H7 (cell line): Measurements from ENCODE around the gene TPCN2. TPM values are rescaled to one million over a fixed set of nuclear protein-coding genes. Genes with fewer than 3 reads are reported as not detected.

Source experiments
- DNase-seq: peaks from one replicate; pipeline ENCODE4 v3.0.0; 2012
- H3K27me3 ChIP-seq: 2 replicates; pipeline ENCODE4 v1.6.0; 2011; ENCODE audit warnings: mild to moderate bottlenecking, low read length; ENCODE audit not compliant: control insufficient read depth, insufficient read depth
- H3K36me3 ChIP-seq: replicated peaks from 2 replicates; pipeline ENCODE4 v1.5.1; 2011; ENCODE audit warnings: low read length; ENCODE audit not compliant: control insufficient read depth, insufficient read depth
- H3K4me3 ChIP-seq: 2 replicates; pipeline ENCODE4 v1.5.1; 2011; ENCODE audit warnings: low read depth, mild to moderate bottlenecking, control low read depth, low read length, moderate library complexity; ENCODE audit not compliant: insufficient read depth
- total RNA-seq: library from RNA; depleted of rRNA; stranded (reverse); fragments of >200 nt; shearing (Covaris generic); gene quantifications from 2 replicates; pipeline ENCODE4 v1.2.3, GENCODE V29; 2014; rRNA removed

Gene TPCN2
- total RNA-seq, 1 experiment from 2014 or later = 13.2 TPM

DNA sequence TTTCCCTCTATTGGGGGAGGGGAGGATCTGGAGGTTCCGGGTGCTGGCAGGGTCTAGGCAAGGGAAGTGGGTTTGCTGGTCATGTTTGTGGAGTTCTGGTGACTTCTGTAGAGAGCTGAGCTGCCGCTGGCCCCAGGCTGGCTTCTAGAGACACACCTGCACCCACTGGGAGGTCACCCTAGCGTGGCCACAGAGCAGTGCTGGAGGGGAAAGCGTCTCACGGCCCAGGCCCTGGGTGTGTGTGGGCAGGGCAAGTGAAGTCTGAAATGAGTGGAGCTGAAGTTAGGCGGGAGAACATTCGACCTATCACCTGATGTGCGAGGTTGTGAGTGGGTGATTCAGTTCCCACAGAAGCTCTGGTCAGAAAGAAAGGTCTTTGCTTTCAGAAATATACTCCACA is 134.9 kb downstream of the TPCN2 start:
- Histone ChIP-seq H3K36me3 (no peaks in the 10 kb centered on the region), H3K4me3 (no peak overlapping the region), H3K27me3 (no peaks in the 10 kb centered on the region)
- no peak for DNase-seq

Other genes starting within 250 kb of the TPCN2 start
- gene CPT1A, start 207.0 kb upstream of the TPCN2 start, total RNA-seq = 50.0 and 59.0 TPM in 2 replicates
- 70.0 and 108 TPM in 2 replicates for gene MRPL21, start 145.1 kb upstream of the TPCN2 start, total RNA-seq
- 19.1 and 22.8 TPM in 2 replicates for gene IGHMBP2, start 145.0 kb upstream of the TPCN2 start, total RNA-seq
- not detected in 2 replicates for gene MRGPRD, start 67.9 kb upstream of the TPCN2 start, total RNA-seq
- 6.5 and 7.6 TPM in 2 replicates for gene MRGPRF, start 35.7 kb upstream of the TPCN2 start, total RNA-seq
- gene SMIM38, start 107.0 kb downstream of the TPCN2 start, total RNA-seq = 0.28 and 0.67 TPM in 2 replicates
- 2.0 and 4.3 TPM in 2 replicates for gene MYEOV, start 245.2 kb downstream of the TPCN2 start, total RNA-seq